Parathyroid adenoma (tissue), 2 donors: ENCODE measurements around the gene NFX1.

Experiments
- H2AFZ ChIP-seq: fragments of 300-600 bp; sonication (generic); one replicate; pipeline ENCODE4 v1.7.0; 2017; ENCODE audit warnings: antibody characterized with exemption, mild to moderate bottlenecking
- H3K27ac ChIP-seq: fragments of 300-600 bp; sonication (generic); one replicate; pipeline ENCODE4 v1.7.0; 2017
- H3K27me3 ChIP-seq: fragments of 300-600 bp; sonication (generic); one replicate; pipeline ENCODE4 v1.7.0; 2017; ENCODE audit warnings: low read length; ENCODE audit not compliant: control insufficient read depth, insufficient read depth
- H3K36me3 ChIP-seq: fragments of 300-600 bp; sonication (generic); one replicate; pipeline ENCODE4 v1.7.0; 2017; ENCODE audit warnings: low read length; ENCODE audit not compliant: control insufficient read depth, insufficient read depth
- H3K4me1 ChIP-seq: fragments of 300-600 bp; sonication (generic); one replicate; pipeline ENCODE4 v1.7.0; 2017; ENCODE audit warnings: control low read depth
- H3K4me2 ChIP-seq: fragments of 300-600 bp; sonication (generic); one replicate; pipeline ENCODE4 v1.7.0; 2017; ENCODE audit warnings: low read length
- H3K4me3 ChIP-seq: fragments of 300-600 bp; sonication (generic); one replicate; pipeline ENCODE4 v1.7.0; 2017; ENCODE audit warnings: low read depth, low read length
- H3K79me2 ChIP-seq: fragments of 300-600 bp; sonication (generic); one replicate; pipeline ENCODE4 v1.7.0; 2017; ENCODE audit warnings: control low read depth
- H3K9ac ChIP-seq: fragments of 300-600 bp; sonication (generic); one replicate; pipeline ENCODE4 v1.7.0; 2017; ENCODE audit warnings: mild to moderate bottlenecking
- H3K9me3 ChIP-seq: fragments of 300-600 bp; sonication (generic); one replicate; pipeline ENCODE4 v1.7.0; 2017; ENCODE audit warnings: low read length; ENCODE audit not compliant: control insufficient read depth
- TF ChIP-seq, protein P1 (sequence below): fragments of 300-600 bp; sonication (generic); IDR thresholded peaks from one replicate; pipeline ENCODE4 v1.7.0; 2017; ENCODE audit warnings: antibody characterized with exemption, mild to moderate bottlenecking
- donor health status: primary hyperparathyroidism.

NFX1 gene

DNA sequence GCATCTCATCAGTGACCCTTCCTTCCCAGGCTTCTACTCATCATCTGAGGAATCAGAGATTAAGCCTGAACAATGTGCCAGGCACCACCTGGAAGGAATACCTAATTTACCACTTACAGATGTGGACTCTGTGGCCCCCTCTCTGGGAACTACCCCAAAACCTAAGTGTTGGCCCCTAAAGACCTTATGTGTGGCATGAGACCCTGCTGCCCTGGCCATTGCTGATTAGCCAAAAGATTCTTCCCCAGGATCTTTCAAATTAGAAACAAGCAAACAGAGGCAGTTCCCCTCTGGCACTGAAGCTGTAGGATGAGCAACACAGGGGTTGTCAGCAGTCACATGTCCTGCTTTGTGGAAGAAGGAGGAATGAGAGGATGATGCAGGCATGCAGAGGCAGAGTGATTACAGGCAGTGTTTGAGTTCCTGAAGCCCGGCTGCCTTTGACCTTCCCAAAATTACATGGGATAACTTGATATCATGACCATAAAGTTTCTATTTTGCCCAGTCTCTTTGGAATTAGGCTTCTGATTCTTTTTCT is 39.8 kb upstream of the NFX1 start:
- H3K4me2 ChIP-seq = no peak overlapping the region
- H3K4me3 ChIP-seq = no peak overlapping the region
- no peaks in the 10 kb centered on the region for H3K36me3 ChIP-seq
- no peaks in the 10 kb centered on the region for H3K4me1 ChIP-seq
- H3K27ac ChIP-seq = no peak overlapping the region
- no peak overlapping the region for H2AFZ ChIP-seq
- no peaks in the 10 kb centered on the region for H3K27me3 ChIP-seq
- TF ChIP-seq, protein P1, sequence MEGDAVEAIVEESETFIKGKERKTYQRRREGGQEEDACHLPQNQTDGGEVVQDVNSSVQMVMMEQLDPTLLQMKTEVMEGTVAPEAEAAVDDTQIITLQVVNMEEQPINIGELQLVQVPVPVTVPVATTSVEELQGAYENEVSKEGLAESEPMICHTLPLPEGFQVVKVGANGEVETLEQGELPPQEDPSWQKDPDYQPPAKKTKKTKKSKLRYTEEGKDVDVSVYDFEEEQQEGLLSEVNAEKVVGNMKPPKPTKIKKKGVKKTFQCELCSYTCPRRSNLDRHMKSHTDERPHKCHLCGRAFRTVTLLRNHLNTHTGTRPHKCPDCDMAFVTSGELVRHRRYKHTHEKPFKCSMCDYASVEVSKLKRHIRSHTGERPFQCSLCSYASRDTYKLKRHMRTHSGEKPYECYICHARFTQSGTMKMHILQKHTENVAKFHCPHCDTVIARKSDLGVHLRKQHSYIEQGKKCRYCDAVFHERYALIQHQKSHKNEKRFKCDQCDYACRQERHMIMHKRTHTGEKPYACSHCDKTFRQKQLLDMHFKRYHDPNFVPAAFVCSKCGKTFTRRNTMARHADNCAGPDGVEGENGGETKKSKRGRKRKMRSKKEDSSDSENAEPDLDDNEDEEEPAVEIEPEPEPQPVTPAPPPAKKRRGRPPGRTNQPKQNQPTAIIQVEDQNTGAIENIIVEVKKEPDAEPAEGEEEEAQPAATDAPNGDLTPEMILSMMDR = no peak
- H3K9me3 ChIP-seq = no peaks in the 10 kb centered on the region
- H3K9ac ChIP-seq = no peak overlapping the region
- H3K79me2 ChIP-seq = no peaks in the 10 kb centered on the region

DNA sequence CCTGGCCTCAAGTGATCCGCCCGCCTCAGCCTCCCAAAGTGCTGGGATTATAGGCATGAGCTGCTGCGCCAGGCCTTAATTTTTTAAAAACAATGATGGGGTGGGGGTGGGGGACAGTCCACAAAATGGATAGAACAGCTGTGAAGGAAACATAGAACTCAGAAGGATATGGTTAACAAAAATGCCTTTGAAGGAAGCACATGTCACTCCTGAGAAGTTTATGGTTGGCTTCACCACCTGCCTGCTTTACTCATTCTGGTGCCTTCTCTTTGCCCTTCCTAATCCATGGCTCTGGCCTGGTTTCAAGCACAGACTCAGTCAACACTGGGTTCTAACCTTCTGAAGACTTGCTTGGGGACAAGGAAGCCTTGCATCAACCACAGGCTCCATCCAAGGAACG is 36.1 kb upstream of the NFX1 start:
- Histone ChIP-seq H3K27me3 (no peaks in the 10 kb centered on the region), H3K4me3 (no peak overlapping the region), H3K4me2 (no peak overlapping the region), H3K27ac (no peak overlapping the region), H2AFZ (no peak overlapping the region), H3K36me3 (no peaks in the 10 kb centered on the region), H3K9ac (no peak overlapping the region), H3K9me3 (no peaks in the 10 kb centered on the region), H3K4me1 (no peaks in the 10 kb centered on the region), H3K79me2 (no peaks in the 10 kb centered on the region)
- TF ChIP-seq, protein P1 = no peak

DNA sequence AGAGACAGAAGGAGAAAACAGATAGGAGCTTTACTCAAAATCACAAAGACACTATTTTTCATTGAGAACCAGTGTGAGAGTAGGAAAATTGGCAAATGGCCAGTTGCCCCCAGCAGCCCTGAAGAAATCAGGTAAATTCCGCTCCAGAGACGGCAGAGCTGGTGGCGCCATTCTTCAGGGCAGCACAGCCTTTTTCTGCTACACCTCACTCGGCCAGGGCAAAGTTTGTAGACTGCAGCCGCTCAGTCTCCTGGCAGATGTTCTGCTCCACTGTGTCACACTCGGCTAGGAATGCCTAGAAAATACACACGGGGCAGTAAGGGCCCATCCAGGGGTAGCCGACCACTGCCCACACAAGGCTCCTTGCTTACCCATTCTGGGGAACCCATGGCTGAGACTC is 35.3 kb upstream of the NFX1 start:
- H2AFZ ChIP-seq = no peak overlapping the region
- H3K4me3 ChIP-seq = no peak overlapping the region
- H3K27me3 ChIP-seq = no peaks in the 10 kb centered on the region
- no peaks in the 10 kb centered on the region for H3K79me2 ChIP-seq
- TF ChIP-seq, protein P1 = no peak
- H3K27ac ChIP-seq = no peak overlapping the region
- H3K36me3 ChIP-seq = no peaks in the 10 kb centered on the region
- H3K4me2 ChIP-seq = no peak overlapping the region
- H3K9me3 ChIP-seq = no peaks in the 10 kb centered on the region
- no peak overlapping the region for H3K9ac ChIP-seq
- H3K4me1 ChIP-seq = no peaks in the 10 kb centered on the region

DNA sequence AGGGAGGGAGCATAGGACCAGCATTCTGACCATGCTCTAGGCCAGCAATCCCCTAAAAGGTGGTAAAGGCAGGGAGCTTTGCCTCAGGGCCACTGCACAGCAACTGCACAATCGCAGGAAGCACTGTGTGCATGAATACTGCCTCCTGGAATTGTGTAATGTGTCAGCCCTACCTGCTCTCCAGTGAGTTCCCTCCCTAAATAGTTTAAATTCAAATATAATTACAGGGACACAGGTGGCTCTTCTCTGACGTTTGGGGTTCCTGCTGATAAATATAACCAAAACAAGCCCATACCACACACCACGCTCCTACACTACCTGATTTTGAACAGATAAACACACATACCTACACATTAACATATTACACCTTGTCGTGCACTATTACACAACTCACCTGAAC is 34.8 kb upstream of the NFX1 start:
- Histone ChIP-seq H3K9me3 (no peaks in the 10 kb centered on the region), H3K27ac (no peak overlapping the region)
- TF ChIP-seq, protein P1 = no peak

DNA sequence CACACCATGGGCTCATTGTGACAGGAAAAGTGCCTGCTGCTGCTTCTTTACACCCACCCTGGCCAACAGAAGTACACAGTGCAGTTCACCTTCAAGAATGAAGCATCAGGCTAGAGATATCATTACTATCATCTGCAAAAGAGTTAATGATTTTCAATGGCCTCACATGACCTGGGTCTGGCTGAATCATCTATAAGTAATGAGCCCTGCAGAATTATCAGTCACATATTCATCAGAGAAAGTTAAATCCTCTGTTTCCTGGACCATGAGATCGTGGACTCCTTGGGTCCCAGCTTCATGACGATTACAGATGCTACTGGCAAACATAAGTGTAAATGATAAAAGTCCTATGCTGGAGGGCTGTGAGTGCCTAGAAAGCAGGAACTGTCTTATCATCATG is 34.1 kb upstream of the NFX1 start:
- no peak overlapping the region for H3K27ac ChIP-seq
- no peak overlapping the region for H2AFZ ChIP-seq
- no peaks in the 10 kb centered on the region for H3K4me1 ChIP-seq
- H3K9me3 ChIP-seq = no peaks in the 10 kb centered on the region
- no peaks in the 10 kb centered on the region for H3K79me2 ChIP-seq
- no peaks in the 10 kb centered on the region for H3K36me3 ChIP-seq
- H3K27me3 ChIP-seq = no peaks in the 10 kb centered on the region
- no peak overlapping the region for H3K4me3 ChIP-seq
- no peak overlapping the region for H3K4me2 ChIP-seq
- TF ChIP-seq, protein P1 = no peak
- H3K9ac ChIP-seq = no peak overlapping the region

More for the DNA sequence above, 34.8 kb upstream of the NFX1 start:
- no peaks in the 10 kb centered on the region for H3K27me3 ChIP-seq
- no peak overlapping the region for H3K9ac ChIP-seq
- H3K4me2 ChIP-seq = no peak overlapping the region
- H3K79me2 ChIP-seq = no peaks in the 10 kb centered on the region
- no peaks in the 10 kb centered on the region for H3K4me1 ChIP-seq
- H3K4me3 ChIP-seq = no peak overlapping the region
- H3K36me3 ChIP-seq = no peaks in the 10 kb centered on the region
- H2AFZ ChIP-seq = no peak overlapping the region
